HEK293 (cell line): ENCODE results near the gene PDE4D.

Source experiments
- ZNF837 ChIP-seq: fragments of 450-650 bp; formaldehyde crosslinking; IDR thresholded peaks from 2 replicates; pipeline ENCODE4 v1.5.1; 2016; ENCODE audit warnings: missing biosample characterization, missing genetic modification characterization
- TF ChIP-seq, protein P1 (sequence below): fragments of 450-650 bp; formaldehyde crosslinking; IDR thresholded peaks from 2 replicates; pipeline ENCODE4 v1.5.1; 2016; ENCODE audit warnings: missing biosample characterization, missing genetic modification characterization

DNA sequence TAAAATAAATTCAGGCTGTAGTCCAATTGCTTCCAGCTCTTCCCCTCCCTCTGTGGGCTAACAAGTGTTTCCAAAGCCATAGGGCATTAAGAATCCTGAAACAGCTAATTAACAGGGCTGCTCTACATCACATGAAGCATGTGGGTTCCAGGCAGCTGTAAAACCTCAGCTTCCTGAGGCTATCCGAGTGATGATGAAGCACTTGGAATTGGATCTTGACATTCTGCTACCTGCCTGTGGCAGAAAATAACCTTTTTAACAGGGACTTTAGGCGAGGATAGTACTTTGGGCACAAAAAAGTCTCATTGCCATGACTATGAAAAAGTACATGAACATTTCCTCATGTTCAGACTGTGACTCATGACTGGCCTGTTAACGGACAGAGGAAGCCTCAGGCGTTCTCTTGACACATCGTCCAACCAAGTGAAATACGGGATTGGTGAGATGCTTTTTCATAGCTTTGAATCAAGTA lies 107.2 kb downstream of the PDE4D start:
- no peak for TF ChIP-seq ZNF837
- TF ChIP-seq, protein P1, sequence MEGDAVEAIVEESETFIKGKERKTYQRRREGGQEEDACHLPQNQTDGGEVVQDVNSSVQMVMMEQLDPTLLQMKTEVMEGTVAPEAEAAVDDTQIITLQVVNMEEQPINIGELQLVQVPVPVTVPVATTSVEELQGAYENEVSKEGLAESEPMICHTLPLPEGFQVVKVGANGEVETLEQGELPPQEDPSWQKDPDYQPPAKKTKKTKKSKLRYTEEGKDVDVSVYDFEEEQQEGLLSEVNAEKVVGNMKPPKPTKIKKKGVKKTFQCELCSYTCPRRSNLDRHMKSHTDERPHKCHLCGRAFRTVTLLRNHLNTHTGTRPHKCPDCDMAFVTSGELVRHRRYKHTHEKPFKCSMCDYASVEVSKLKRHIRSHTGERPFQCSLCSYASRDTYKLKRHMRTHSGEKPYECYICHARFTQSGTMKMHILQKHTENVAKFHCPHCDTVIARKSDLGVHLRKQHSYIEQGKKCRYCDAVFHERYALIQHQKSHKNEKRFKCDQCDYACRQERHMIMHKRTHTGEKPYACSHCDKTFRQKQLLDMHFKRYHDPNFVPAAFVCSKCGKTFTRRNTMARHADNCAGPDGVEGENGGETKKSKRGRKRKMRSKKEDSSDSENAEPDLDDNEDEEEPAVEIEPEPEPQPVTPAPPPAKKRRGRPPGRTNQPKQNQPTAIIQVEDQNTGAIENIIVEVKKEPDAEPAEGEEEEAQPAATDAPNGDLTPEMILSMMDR (tag by site-specific recombination) = no peak
